Measurements from ENCODE around the gene SEMA3B.
A peak's percentile ranks its signal among the peaks of the same experiment; 100 is the strongest.

The SEMA3B gene

GRCh38 chr3:50264383-50264963 lies 4.5 kb upstream of the SEMA3B start:
- Histone ChIP-seq H3K4me1 (ENCODE audit: control insufficient read depth, insufficient read depth, low read length) (peaks cover 3% of the 10 kb centered on the region; the same call in 1 of the 2 replicates), H3K27ac (ENCODE audit: extremely low read depth, low read depth, low read length) (no peak overlapping the region), H3K36me3 (ENCODE audit: control insufficient read depth in 2 of 2, insufficient read depth in 1 of 2, low read length in 2 of 2) (no peaks in the 10 kb centered on the region), H3K4me3 (ENCODE audit: low read depth, low read length) (no peak overlapping the region), H3K9me3 (ENCODE audit: control insufficient read depth, insufficient read depth, low read depth, low read length) (no peaks in the 10 kb centered on the region)
- POLR2A ChIA-PET: interaction anchor here (0.6 to 1.9 kb wide), 18 partner anchors 9 to 1518 kb away, joined by 3 to 11 read pairs (median 4); partner anchors contain the start of genes CYB561D2, GNAI2, HYAL3 and IFRD2
- CTCF ChIA-PET: interaction anchor here (0.8 to 2.4 kb wide), 7 partner anchors 7 to 70 kb away, joined by 3 to 16 read pairs (median 4); partner anchors contain the start of gene IFRD2
- TF ChIP-seq HIC1 (tag by site-specific recombination; IDR thresholded peaks at IDR 0.05) (0 out of 2 replicates have a peak, but pooled peaks have one; percentile 17), OSR2 (tag by site-specific recombination; IDR thresholded peaks at IDR 0.05) (peak; percentile 55; the same call in 1 of the 2 replicates), ZNF768 (tag by site-specific recombination; IDR thresholded peaks at IDR 0.05) (no peak), ZIC2 (tag by site-specific recombination; IDR thresholded peaks at IDR 0.05) (peak; percentile 78), RBAK (tag by site-specific recombination; IDR thresholded peaks at IDR 0.05) (no peak), ZNF121 (tag by site-specific recombination; IDR thresholded peaks at IDR 0.05) (no peak), ZNF548 (tag by site-specific recombination; IDR thresholded peaks at IDR 0.05) (no peak), ZNF664 (tag by site-specific recombination; IDR thresholded peaks at IDR 0.05) (no peak), ZNF843 (tag by site-specific recombination; IDR thresholded peaks at IDR 0.05) (no peak), ZNF324 (tag by site-specific recombination; IDR thresholded peaks at IDR 0.05) (0 out of 2 replicates have a peak, but pooled peaks have one; percentile 48), BCL6B (tag by site-specific recombination; IDR thresholded peaks at IDR 0.05) (no peak), ZNF626 (tag by site-specific recombination; IDR thresholded peaks at IDR 0.05) (no peak), ZNF624 (tag by site-specific recombination; IDR thresholded peaks at IDR 0.05) (no peak), ZBTB48 (tag by site-specific recombination; IDR thresholded peaks at IDR 0.05) (no peak), ZNF394 (tag by site-specific recombination; IDR thresholded peaks at IDR 0.05; ENCODE audit: borderline replicate concordance) (no peak), ZFHX2 (tag by site-specific recombination; conservative IDR thresholded peaks at IDR 0.05) (peak; percentile 85), ZNF248 (tag by site-specific recombination; IDR thresholded peaks at IDR 0.05) (no peak), ZNF660 (tag by site-specific recombination; IDR thresholded peaks at IDR 0.05) (0 out of 2 replicates have a peak, but pooled peaks have one; percentile 56), ZNF513 (tag by site-specific recombination; IDR thresholded peaks at IDR 0.05) (no peak), ZNF404 (tag by site-specific recombination; IDR thresholded peaks at IDR 0.05) (no peak), TRIM28 (IDR thresholded peaks at IDR 0.05; ENCODE audit: borderline replicate concordance, low read length) (no peak), IKZF3 (tag by site-specific recombination; IDR thresholded peaks at IDR 0.05) (peak; percentile 86), ZNF133 (tag by site-specific recombination; IDR thresholded peaks at IDR 0.05) (no peak), PATZ1 (tag by site-specific recombination; IDR thresholded peaks at IDR 0.05) (peak; percentile 52; the same call in 1 of the 2 replicates), ZNF202 (tag by site-specific recombination; IDR thresholded peaks at IDR 0.05; ENCODE audit: borderline replicate concordance) (no peak), ZNF747 (tag by site-specific recombination; IDR thresholded peaks at IDR 0.05) (no peak), HOXD13 (CRISPR knock-in tag; IDR thresholded peaks at IDR 0.05; ENCODE audit: borderline replicate concordance) (no peak), SP7 (tag by site-specific recombination; IDR thresholded peaks at IDR 0.05) (peak; percentile 60), ZNF366 (tag by site-specific recombination; conservative IDR thresholded peaks at IDR 0.05) (peak; percentile 90)
